IPS-18a (cell line): ENCODE measurements around the gene TTLL11.
"Not testable (repeated sequence)": the region's sequence is repeated elsewhere in the genome, so short reads cannot be mapped to it uniquely, and the experiment has no call there.

Source experiments
- H3K27ac ChIP-seq: one replicate; pipeline ENCODE4 v1.5.1; 2013; ENCODE audit warnings: low read length
- H3K27me3 ChIP-seq: one replicate; pipeline ENCODE4 v1.6.1; 2013; ENCODE audit warnings: mild to moderate bottlenecking, low read length; ENCODE audit not compliant: control insufficient read depth, insufficient read depth
- H3K36me3 ChIP-seq: one replicate; pipeline ENCODE4 v1.6.1; 2013; ENCODE audit warnings: low read depth, low read length; ENCODE audit not compliant: control insufficient read depth
- H3K4me1 ChIP-seq: one replicate; pipeline ENCODE4 v1.6.1; 2013; ENCODE audit warnings: low read depth, low read length; ENCODE audit not compliant: control insufficient read depth
- H3K4me3 ChIP-seq: one replicate; pipeline ENCODE4 v1.5.1; 2013; ENCODE audit warnings: low read length
- H3K9ac ChIP-seq: one replicate; pipeline ENCODE4 v1.6.1; 2013; ENCODE audit warnings: mild to moderate bottlenecking, low read length, moderate library complexity
- H3K9me3 ChIP-seq: one replicate; pipeline ENCODE4 v1.6.1; 2013; ENCODE audit warnings: low read depth, low read length; ENCODE audit not compliant: control insufficient read depth

The TTLL11 gene

GRCh38 chr9:122086873-122087272 lies 6.2 kb downstream of the TTLL11 start:
- no peaks in the 10 kb centered on the region for H3K4me1 ChIP-seq
- peaks cover 7% of the 10 kb centered on the region for H3K27me3 ChIP-seq
- H3K4me3 ChIP-seq: no peak overlapping the region
- no peaks in the 10 kb centered on the region for H3K9me3 ChIP-seq
- no peak overlapping the region for H3K27ac ChIP-seq
- H3K9ac ChIP-seq: no peak overlapping the region
- H3K36me3 ChIP-seq: no peaks in the 10 kb centered on the region

- Histone ChIP-seq H3K27ac (no peak overlapping the region), H3K4me3 (no peak overlapping the region), H3K27me3 (no peaks in the 10 kb centered on the region), H3K9ac (no peak overlapping the region), H3K4me1 (no peaks in the 10 kb centered on the region), H3K9me3 (no peaks in the 10 kb centered on the region), H3K36me3 (no peaks in the 10 kb centered on the region)
Measured at GRCh38 chr9:122085260-122085659, 7.8 kb downstream of the TTLL11 start.

GRCh38 chr9:122084026-122084675 lies 9.0 kb downstream of the TTLL11 start:
- Histone ChIP-seq H3K27me3 (no peaks in the 10 kb centered on the region), H3K9me3 (no peaks in the 10 kb centered on the region), H3K9ac (no peak overlapping the region), H3K4me1 (no peaks in the 10 kb centered on the region), H3K27ac (no peak overlapping the region), H3K36me3 (no peaks in the 10 kb centered on the region), H3K4me3 (no peak overlapping the region)

- Histone ChIP-seq H3K27me3 (no peaks in the 10 kb centered on the region), H3K27ac (no peak overlapping the region), H3K36me3 (no peaks in the 10 kb centered on the region), H3K4me3 (no peak overlapping the region), H3K9ac (no peak overlapping the region), H3K9me3 (no peaks in the 10 kb centered on the region), H3K4me1 (no peaks in the 10 kb centered on the region)
Measured at GRCh38 chr9:122080986-122081385, 12.1 kb downstream of the TTLL11 start.

GRCh38 chr9:122078557-122078956 lies 14.6 kb downstream of the TTLL11 start:
- Histone ChIP-seq H3K27me3 (no peaks in the 10 kb centered on the region), H3K36me3 (no peaks in the 10 kb centered on the region), H3K27ac (no peak overlapping the region), H3K4me3 (no peak overlapping the region), H3K9ac (no peak overlapping the region), H3K4me1 (no peaks in the 10 kb centered on the region), H3K9me3 (no peaks in the 10 kb centered on the region)

- no peak overlapping the region for H3K9ac ChIP-seq
Measured at GRCh38 chr9:122076773-122077172, 16.3 kb downstream of the TTLL11 start.

GRCh38 chr9:122076117-122076516 lies 17.0 kb downstream of the TTLL11 start:
- H3K9me3 ChIP-seq: no peaks in the 10 kb centered on the region
- H3K4me1 ChIP-seq: peaks cover under 1% of the 10 kb centered on the region
- no peak overlapping the region for H3K27ac ChIP-seq
- no peak overlapping the region for H3K4me3 ChIP-seq
- no peaks in the 10 kb centered on the region for H3K36me3 ChIP-seq
- no peaks in the 10 kb centered on the region for H3K27me3 ChIP-seq
- H3K9ac ChIP-seq: no peak overlapping the region

More at GRCh38 chr9:122076773-122077172, 16.3 kb downstream of the TTLL11 start:
- Histone ChIP-seq H3K4me1 (no peaks in the 10 kb centered on the region), H3K9me3 (no peaks in the 10 kb centered on the region), H3K27ac (no peak overlapping the region), H3K36me3 (no peaks in the 10 kb centered on the region), H3K4me3 (no peak overlapping the region), H3K27me3 (no peaks in the 10 kb centered on the region)

- Histone ChIP-seq H3K4me1 (peaks cover 6% of the 10 kb centered on the region), H3K9me3 (no peaks in the 10 kb centered on the region), H3K9ac (no peak overlapping the region), H3K27me3 (no peaks in the 10 kb centered on the region), H3K4me3 (no peak overlapping the region), H3K27ac (no peak overlapping the region), H3K36me3 (no peaks in the 10 kb centered on the region)
Measured at GRCh38 chr9:122075135-122076030, 17.7 kb downstream of the TTLL11 start.

- H3K9ac ChIP-seq: no peak overlapping the region
- H3K27me3 ChIP-seq: no peaks in the 10 kb centered on the region
- peaks cover 6% of the 10 kb centered on the region for H3K4me1 ChIP-seq
- no peaks in the 10 kb centered on the region for H3K9me3 ChIP-seq
- H3K36me3 ChIP-seq: no peaks in the 10 kb centered on the region
- H3K4me3 ChIP-seq: no peak overlapping the region
- H3K27ac ChIP-seq: no peak overlapping the region
Measured at GRCh38 chr9:122071715-122072114, 21.4 kb downstream of the TTLL11 start.

GRCh38 chr9:122070728-122071515 lies 22.2 kb downstream of the TTLL11 start:
- H3K9me3 ChIP-seq: no peaks in the 10 kb centered on the region
- no peaks in the 10 kb centered on the region for H3K27me3 ChIP-seq
- H3K36me3 ChIP-seq: no peaks in the 10 kb centered on the region
- H3K27ac ChIP-seq: no peak overlapping the region
- no peak overlapping the region for H3K4me3 ChIP-seq
- peaks cover 6% of the 10 kb centered on the region for H3K4me1 ChIP-seq
- no peak overlapping the region for H3K9ac ChIP-seq

- not testable (repeated sequence) for H3K4me3 ChIP-seq, H3K9ac ChIP-seq, H3K27ac ChIP-seq, H3K9me3 ChIP-seq, H3K36me3 ChIP-seq, H3K4me1 ChIP-seq, H3K27me3 ChIP-seq
Measured at GRCh38 chr9:122066680-122067079, 26.4 kb downstream of the TTLL11 start.
